ENCODE results near the gene DHFR.
"Not testable (repeated sequence)": the region's sequence is repeated elsewhere in the genome, so short reads cannot be mapped to it uniquely, and the experiment has no call there.

Gene DHFR

GRCh38 chr5:80654391-80655230 lies at the start of gene DHFR, which contains the start of gene MSH3:
DHFR (minus strand) TSS chr5:80654983; CDS start chr5:80654489, 494 bp downstream.
MSH3 (plus strand) TSS chr5:80654652; CDS start chr5:80654728, 76 bp downstream.
- DNase-seq (ENCODE audit: low spot score) = peak; percentile 90

GRCh38 chr5:80704221-80704620 lies 49.4 kb upstream of the DHFR start:
- DNase-seq (ENCODE audit: low spot score) = no peak

DNA sequence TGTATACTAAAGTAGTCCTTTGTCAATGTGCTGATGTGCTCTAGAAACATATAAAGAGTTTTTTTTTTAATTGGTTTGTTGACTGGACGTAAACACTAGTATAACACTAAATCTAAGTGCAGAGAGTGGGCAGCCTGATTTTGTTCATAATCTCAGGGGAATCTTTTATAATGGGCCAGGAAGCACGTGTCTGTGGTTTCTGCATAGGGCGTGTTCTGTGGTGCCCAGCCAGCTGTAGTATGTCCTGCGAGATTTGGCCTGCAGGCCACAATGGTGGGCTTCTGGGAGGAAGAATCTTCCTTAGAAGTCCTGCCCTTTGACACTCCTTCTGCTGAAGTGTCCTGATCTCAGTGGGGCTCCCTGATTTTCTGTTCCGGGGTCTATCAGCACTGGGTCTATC lies 49.0 kb upstream of the DHFR start:
- no peak for DNase-seq (ENCODE audit: low spot score)

DNA sequence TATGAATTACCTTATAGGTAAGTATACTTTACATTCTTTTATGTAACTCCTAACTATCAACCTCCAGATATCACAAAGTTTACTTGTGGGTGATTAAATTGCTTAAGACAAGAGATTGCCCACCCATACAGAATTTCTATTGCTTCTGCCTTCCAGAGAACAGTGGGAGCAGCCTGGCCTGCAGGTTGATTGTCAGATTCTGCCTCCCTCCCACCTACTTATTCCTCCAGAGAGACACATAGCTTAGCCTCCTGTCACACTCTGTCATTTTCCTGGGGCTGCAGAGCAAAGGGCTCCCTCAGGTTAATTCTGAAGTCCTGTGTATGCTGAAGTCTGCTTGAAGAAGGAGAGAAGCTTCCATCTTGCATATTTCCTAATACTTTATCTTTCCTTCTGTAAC lies 48.5 kb upstream of the DHFR start:
- DNase-seq (ENCODE audit: low spot score) = no peak

- no peak for DNase-seq (ENCODE audit: low spot score)
Measured at GRCh38 chr5:80701597-80701996, 46.8 kb upstream of the DHFR start.

DNA sequence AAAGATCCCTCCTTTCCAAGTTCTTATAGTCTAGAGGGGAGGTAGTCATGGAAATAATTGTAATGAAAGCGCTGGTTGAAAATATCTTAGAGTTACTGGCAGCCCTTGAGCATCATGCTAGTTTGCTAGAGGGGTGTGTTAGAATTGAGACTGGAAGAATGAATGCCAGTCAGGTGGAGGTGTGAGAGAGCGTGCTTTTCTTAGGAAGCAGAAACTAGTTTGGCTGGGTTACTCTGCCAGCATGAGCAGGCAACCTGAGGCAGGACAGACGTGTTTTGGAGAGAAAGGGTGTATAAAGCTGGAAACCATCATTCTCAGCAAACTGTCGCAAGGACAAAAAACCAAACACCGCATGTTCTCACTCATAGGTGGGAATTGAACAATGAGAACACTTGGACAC lies 43.6 kb upstream of the DHFR start:
- no peak for DNase-seq (ENCODE audit: low spot score)

GRCh38 chr5:80697100-80697499 lies 42.3 kb upstream of the DHFR start:
- no peak for DNase-seq (ENCODE audit: low spot score)

GRCh38 chr5:80696450-80696849 lies 41.7 kb upstream of the DHFR start:
- no peak for DNase-seq (ENCODE audit: low spot score)

DNA sequence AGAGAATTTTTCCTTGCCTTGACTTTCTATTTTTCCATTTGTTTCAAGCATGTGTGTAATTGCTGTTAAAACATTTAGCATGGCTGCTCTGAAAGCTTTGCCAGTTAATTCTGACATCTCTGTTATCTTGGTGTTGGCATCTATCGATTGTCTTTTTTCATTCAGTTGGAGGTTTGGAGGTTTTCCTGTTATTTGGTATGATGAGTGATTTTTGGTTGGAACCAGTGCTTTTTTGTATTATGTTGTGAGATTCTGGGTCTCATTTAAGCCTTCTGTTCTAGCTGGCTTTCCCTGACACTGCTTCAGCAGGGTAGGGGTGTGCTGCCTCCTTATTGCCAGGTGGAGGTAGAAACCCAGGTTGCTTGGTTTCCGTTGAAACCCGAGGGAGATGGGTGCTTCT lies 40.9 kb upstream of the DHFR start:
- no peak for DNase-seq (ENCODE audit: low spot score)

DNA sequence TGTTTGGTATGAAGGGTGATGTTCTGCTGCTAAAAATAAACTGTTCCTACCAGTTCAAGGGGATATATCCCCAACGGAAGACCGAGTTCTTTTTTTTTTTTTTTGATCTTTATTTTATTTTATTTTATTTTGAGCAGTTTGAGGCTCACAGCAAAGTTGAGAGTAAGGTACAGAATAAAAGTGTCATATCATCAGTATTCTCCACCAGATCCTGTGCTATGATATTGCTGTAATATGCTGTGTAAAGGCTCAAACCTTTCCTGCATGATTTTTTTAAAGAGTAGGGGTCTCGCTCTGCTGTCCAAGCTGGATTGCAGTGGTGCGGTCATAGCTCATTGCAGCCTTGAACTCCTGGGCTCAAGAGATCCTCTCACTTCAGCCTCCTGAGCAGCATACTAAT lies 34.8 kb upstream of the DHFR start:
- DNase-seq (ENCODE audit: low spot score) = no peak

- DNase-seq (ENCODE audit: low spot score) = no peak
Measured at GRCh38 chr5:80688648-80689420, 34.1 kb upstream of the DHFR start.

DNA sequence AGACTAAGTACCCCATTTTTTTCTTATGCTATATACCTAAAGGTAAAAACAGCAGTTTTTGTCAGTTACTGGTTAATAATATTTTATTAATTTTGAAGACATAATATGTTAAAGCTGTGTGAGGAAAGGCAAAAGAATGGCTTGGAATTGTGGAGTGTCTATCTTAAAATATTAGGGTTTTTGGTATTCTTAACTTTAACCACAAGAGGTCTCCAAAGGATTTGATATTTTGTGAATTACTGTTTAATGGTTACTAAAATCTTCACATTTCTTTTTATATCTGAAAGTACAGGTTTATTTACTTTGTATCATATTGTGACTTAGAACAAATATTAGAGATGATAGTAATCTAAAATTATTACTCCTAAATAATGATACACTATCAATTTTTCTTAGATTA lies 32.0 kb upstream of the DHFR start:
- peak; percentile 35 for DNase-seq (ENCODE audit: low spot score)

GRCh38 chr5:80676706-80677105 lies 21.9 kb upstream of the DHFR start:
- no peak for DNase-seq (ENCODE audit: low spot score)

- peak; percentile 68 for DNase-seq (ENCODE audit: low spot score)
Measured at GRCh38 chr5:80672140-80672736, 17.5 kb upstream of the DHFR start.

- no peak for DNase-seq (ENCODE audit: low spot score)
Measured at GRCh38 chr5:80668016-80668969, 13.5 kb upstream of the DHFR start.

DNA sequence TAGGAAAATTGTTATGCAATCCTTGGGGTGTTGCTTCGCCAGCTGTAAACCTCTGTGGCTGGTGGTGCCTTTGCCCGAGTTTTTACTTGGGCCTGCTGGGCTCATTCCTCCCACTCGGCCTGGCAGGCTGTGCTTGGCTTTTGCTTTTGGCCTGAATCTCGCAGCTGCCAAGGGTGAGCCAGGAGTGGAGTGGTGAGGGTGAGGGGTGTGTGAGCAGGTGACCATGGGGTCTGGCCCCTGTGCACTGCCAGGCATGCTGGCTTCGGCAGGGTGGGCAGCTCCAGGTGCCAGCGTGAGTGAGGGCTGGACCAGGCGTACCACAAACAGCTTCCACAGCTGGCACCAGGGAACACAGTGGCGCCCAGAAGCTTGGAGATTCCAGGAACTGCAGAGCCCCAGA lies 12.6 kb upstream of the DHFR start:
- DNase-seq (ENCODE audit: low spot score) = no peak

DNA sequence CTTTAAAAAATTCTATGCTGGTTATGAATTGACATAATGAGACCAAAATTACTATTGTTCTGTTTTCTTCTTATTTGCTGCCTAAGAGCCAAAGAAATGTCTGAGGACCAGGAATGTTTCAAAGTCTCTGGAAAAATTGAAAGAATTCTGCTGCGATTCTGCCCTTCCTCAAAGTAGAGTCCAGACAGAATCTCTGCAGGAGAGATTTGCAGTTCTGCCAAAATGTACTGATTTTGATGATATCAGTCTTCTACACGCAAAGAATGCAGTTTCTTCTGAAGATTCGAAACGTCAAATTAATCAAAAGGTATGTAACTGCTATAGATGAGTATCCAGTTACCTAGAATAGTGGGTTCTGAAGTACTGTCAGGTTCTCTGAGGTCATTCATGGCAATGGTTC lies 10.3 kb upstream of the DHFR start:
- no peak for DNase-seq (ENCODE audit: low spot score)

DNA sequence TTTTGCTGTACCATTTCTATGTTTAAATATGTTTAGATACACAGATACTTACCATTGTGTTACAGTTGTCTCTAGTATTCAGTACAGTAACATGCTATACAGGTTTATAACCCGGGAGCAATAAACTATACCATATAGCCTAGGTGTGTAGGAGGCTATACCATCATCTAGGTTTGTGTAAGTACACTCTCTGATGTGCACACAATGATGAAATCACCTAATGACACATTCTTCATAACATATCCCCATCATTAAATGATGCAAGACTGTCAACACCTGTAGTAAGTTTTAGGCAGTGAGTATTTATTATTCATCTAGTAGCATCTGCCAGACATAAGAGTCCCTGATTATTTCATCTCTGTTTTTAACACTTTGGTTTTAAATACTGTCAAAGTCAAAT lies 7.3 kb upstream of the DHFR start:
- no peak for DNase-seq (ENCODE audit: low spot score)

DNA sequence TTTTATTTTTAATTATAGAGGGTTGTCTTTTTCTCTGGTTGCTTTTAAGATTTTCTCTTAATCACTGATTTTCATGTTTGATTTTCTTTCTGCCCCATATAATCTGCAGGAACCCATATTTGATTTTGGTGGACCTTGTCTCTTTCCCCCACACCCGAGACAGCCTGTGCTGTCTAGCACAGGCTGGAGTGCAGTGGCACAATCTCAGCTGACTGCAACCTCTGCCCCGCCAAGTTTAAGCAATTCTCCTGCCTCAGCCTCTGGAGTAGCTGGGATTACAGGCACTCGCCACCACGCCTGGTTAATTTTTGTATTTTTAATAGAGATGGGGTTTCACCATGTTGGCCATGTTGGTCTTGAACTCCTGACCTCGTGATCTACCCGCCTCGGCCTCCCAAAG lies 5.9 kb upstream of the DHFR start:
- not testable (repeated sequence) for DNase-seq (ENCODE audit: low spot score)

DNA sequence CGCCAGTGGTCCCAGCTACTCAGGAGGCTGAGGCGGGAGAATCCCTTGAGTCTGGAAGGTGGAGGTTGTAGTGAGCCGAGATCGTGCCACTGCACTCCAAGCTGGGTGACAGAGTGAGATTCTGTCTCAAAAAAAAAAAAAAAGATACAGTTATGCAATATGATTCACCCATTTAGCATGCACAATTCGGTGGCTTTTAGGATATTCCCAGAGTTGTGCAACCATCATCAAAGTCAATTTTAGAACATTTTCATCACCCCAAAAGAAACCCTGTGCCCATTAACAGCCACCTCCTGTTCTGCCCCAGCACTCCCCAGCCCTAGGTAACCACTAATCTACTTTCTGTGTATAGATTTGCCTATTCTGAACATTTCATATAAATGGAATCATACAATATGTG lies 4.3 kb upstream of the DHFR start:
- no peak for DNase-seq (ENCODE audit: low spot score)

- no peak for DNase-seq (ENCODE audit: low spot score)
Measured at GRCh38 chr5:80656425-80656824, 1.6 kb upstream of the DHFR start.

Data from CD4-positive, alpha-beta T cell treated with Interleukin-2 at 100 ng/mL for 4 hours (primary cell).